Mucosa of rectum (tissue), 2 donors: Measurements from ENCODE around the gene KCTD21.

Source experiments
- H3K27ac ChIP-seq, 2 donors: one replicate each; pipeline ENCODE4 v1.7.0; 2013; ENCODE audit warnings: inconsistent platforms in 2 of 2, low read depth in 2 of 2, low read length in 2 of 2
- H3K27me3 ChIP-seq, 2 donors: one replicate each; pipeline ENCODE4 v1.7.0; 2013; ENCODE audit warnings: low read length in 2 of 2; ENCODE audit not compliant: control insufficient read depth in 2 of 2, insufficient read depth in 2 of 2
- H3K36me3 ChIP-seq, 2 donors: one replicate each; pipeline ENCODE4 v1.7.0; 2013; ENCODE audit warnings: low read length in 2 of 2; ENCODE audit not compliant: control insufficient read depth in 2 of 2, insufficient read depth in 2 of 2
- H3K4me1 ChIP-seq, 2 donors: one replicate each; pipeline ENCODE4 v1.7.0; 2013; ENCODE audit warnings: low read length in 2 of 2, mild to moderate bottlenecking in 1 of 2; ENCODE audit not compliant: control insufficient read depth in 2 of 2, insufficient read depth in 2 of 2
- H3K4me3 ChIP-seq, 2 donors: one replicate each; pipeline ENCODE4 v1.7.0; 2013; ENCODE audit warnings: low read length in 2 of 2
- H3K9ac ChIP-seq, 2 donors: one replicate each; pipeline ENCODE4 v1.7.0; 2013; ENCODE audit warnings: low read length in 2 of 2, low read depth in 1 of 2, mild to moderate bottlenecking in 1 of 2
- H3K9me3 ChIP-seq, 2 donors: one replicate each; pipeline ENCODE4 v1.7.0; 2013; ENCODE audit warnings: low read length in 2 of 2; ENCODE audit not compliant: control insufficient read depth in 2 of 2
- donor health status: healthy.
- donor health status: Normal muscosa, but diverticular disease.

The KCTD21 gene

GRCh38 chr11:78145511-78146025 lies 42.9 kb downstream of the KCTD21 start:
- Histone ChIP-seq H3K27me3 (no peaks in the 10 kb centered on the region), H3K36me3 (no peaks in the 10 kb centered on the region), H3K9me3 (no peaks in the 10 kb centered on the region), H3K27ac (no peak overlapping the region), H3K4me1 (no peaks in the 10 kb centered on the region), H3K4me3 (no peak overlapping the region), H3K9ac (no peak overlapping the region)

GRCh38 chr11:78140392-78141077 lies 47.9 kb downstream of the KCTD21 start:
- peaks cover 0 to 6% of the 10 kb centered on the region in 2 donors for H3K4me1 ChIP-seq
- H3K4me3 ChIP-seq = peak overlapping the region in 1 of 2 donors; percentile 98
- H3K36me3 ChIP-seq = no peaks in the 10 kb centered on the region
- H3K9ac ChIP-seq = no peak overlapping the region
- no peaks in the 10 kb centered on the region for H3K27me3 ChIP-seq
- no peaks in the 10 kb centered on the region for H3K9me3 ChIP-seq
- H3K27ac ChIP-seq = no peak overlapping the region

GRCh38 chr11:78139422-78140391 lies 48.7 kb downstream of the KCTD21 start, which contains the start of gene ALG8:
Gene ALG8 (minus strand): TSS chr11:78139626. CDS start chr11:78139588, 38 bp downstream.
- Histone ChIP-seq H3K4me3 (peak within 1 kb of the TSS; percentile 94 to 98), H3K4me1 (peaks cover 0 to 6% of the 10 kb centered on the region in 2 donors), H3K9me3 (no peaks in the 10 kb centered on the region), H3K36me3 (no peaks in the 10 kb centered on the region), H3K9ac (peak within 1 kb of the TSS; percentile 70 to 86), H3K27ac (peak within 1 kb of the TSS; percentile 73 to 85), H3K27me3 (no peaks in the 10 kb centered on the region)

DNA sequence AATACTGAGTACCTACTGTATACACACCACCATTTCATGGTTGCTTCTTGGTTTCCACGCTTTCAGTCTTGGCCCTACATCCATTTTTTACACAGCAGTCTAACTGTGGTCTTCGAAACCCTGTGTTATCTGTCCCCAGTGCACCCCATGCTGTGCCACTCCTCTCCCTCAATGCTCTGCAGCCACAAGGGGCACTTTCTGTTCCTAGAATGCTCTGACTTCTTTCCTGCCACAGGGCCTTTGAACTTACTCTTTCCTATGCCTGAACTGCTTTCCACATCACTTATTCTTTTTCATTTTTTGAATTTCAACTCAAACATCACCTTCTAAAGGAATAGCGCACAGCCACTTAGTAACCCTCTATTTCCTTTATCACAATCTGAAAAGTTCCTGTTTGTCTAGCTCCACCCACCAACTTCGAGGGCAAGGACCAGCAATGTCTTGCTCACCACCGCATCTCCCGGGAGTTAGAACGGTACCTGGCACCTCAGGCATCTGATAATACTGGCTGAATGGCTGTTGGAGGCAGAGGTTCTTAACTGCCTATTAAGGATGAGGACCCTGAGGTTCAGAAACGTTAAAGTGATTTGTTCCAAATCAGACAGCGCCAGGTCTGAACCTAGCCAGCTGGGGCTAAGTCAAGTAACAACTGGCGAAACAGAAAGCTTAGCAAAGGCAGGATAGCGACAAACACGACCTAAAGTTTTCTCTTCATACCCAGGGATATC lies 49.6 kb downstream of the KCTD21 start:
- Histone ChIP-seq H3K4me3 (peak overlapping the region; percentile 94 to 98), H3K27ac (peak overlapping the region; percentile 73 to 85), H3K9ac (peak overlapping the region; percentile 70 to 86), H3K4me1 (peaks cover 0 to 6% of the 10 kb centered on the region in 2 donors), H3K36me3 (no peaks in the 10 kb centered on the region), H3K9me3 (no peaks in the 10 kb centered on the region), H3K27me3 (no peaks in the 10 kb centered on the region)

- Histone ChIP-seq H3K9me3 (no peaks in the 10 kb centered on the region), H3K27ac (no peak overlapping the region), H3K4me1 (peaks cover 0 to 6% of the 10 kb centered on the region in 2 donors), H3K27me3 (no peaks in the 10 kb centered on the region), H3K4me3 (peak overlapping the region; percentile 94 to 98), H3K9ac (no peak overlapping the region), H3K36me3 (no peaks in the 10 kb centered on the region)
Measured at GRCh38 chr11:78138291-78138690, 50.1 kb downstream of the KCTD21 start.

- no peak overlapping the region for H3K9ac ChIP-seq
- no peaks in the 10 kb centered on the region for H3K27me3 ChIP-seq
- H3K36me3 ChIP-seq = no peaks in the 10 kb centered on the region
- H3K27ac ChIP-seq = no peak overlapping the region
- H3K9me3 ChIP-seq = no peaks in the 10 kb centered on the region
- H3K4me3 ChIP-seq = no peak overlapping the region
- H3K4me1 ChIP-seq = no peaks in the 10 kb centered on the region
Measured at GRCh38 chr11:78132475-78132874, 56.0 kb downstream of the KCTD21 start.

- H3K27ac ChIP-seq = no peak overlapping the region
- H3K36me3 ChIP-seq = no peaks in the 10 kb centered on the region
- H3K9me3 ChIP-seq = no peaks in the 10 kb centered on the region
- no peak overlapping the region for H3K4me3 ChIP-seq
- no peaks in the 10 kb centered on the region for H3K27me3 ChIP-seq
- H3K4me1 ChIP-seq = no peaks in the 10 kb centered on the region
- no peak overlapping the region for H3K9ac ChIP-seq
Measured at GRCh38 chr11:78131956-78132355, 56.5 kb downstream of the KCTD21 start.

DNA sequence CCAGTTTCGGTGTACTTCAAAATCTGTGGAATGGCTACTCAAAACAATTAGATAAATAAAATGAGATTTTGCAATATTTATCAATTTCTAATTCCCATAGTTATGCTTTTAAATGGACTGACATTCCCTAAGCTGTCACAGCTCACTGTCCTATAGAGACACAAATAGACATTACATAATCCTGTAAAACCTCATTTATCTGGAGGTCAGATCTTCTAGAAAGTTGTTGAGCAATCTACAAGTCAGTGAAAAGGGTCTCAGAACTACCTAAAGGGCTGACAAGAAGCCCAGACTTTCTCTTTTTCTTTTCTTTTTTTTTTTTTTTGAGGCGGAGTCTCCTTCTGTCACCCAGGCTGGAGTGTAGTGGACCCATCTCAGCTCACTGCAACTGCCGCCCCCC lies 61.0 kb downstream of the KCTD21 start:
- H3K9ac ChIP-seq = no peak overlapping the region
- H3K9me3 ChIP-seq = no peaks in the 10 kb centered on the region
- no peaks in the 10 kb centered on the region for H3K4me1 ChIP-seq

More for the DNA sequence above, 61.0 kb downstream of the KCTD21 start:
- peaks cover 3 to 9% of the 10 kb centered on the region in 2 donors for H3K36me3 ChIP-seq
- no peak overlapping the region for H3K4me3 ChIP-seq
- no peaks in the 10 kb centered on the region for H3K27me3 ChIP-seq
- no peak overlapping the region for H3K27ac ChIP-seq
